Lower lobe of right lung (tissue), 2 donors: Measurements from ENCODE around the gene UBE2Q1. TPM values are rescaled to one million over a fixed set of nuclear protein-coding genes. Genes with fewer than 3 reads are reported as not detected.

Source experiments
- ATAC-seq, 2 donors: fragments of 200-7000 bp; cut with Tn5 transposase; one replicate each; pipeline ENCODE4 v1.9.1; 2020 to 2022; ENCODE audit warnings: mild to moderate bottlenecking in 2 of 2, moderate library complexity in 2 of 2
- DNase-seq: peaks from one replicate; pipeline ENCODE4 v3.0.0-alpha.2; 2020
- H3K27ac ChIP-seq: fragments of 200-600 bp; one replicate; pipeline ENCODE4 v1.8.0; 2022
- H3K27me3 ChIP-seq: fragments of 200-600 bp; one replicate; pipeline ENCODE4 v1.8.0; 2022; ENCODE audit warnings: low read depth
- H3K36me3 ChIP-seq: fragments of 200-600 bp; one replicate; pipeline ENCODE4 v1.8.0; 2022; ENCODE audit warnings: mild to moderate bottlenecking
- H3K4me1 ChIP-seq: fragments of 200-600 bp; one replicate; pipeline ENCODE4 v1.8.0; 2022
- H3K4me3 ChIP-seq: fragments of 200-600 bp; one replicate; pipeline ENCODE4 v1.8.0; 2022; ENCODE audit warnings: mild to moderate bottlenecking
- H3K9me3 ChIP-seq: fragments of 200-600 bp; one replicate; pipeline ENCODE4 v1.8.0; 2022
- intact Hi-C: fragments of 100-400 bp; cut with DNase I; formaldehyde crosslinking; loops from one replicate; pipeline ENCODE4 v1.11.0; 2022
- total RNA-seq: library from RNA; stranded (reverse); fragmentation: NEBNext Ultra II Directional; extraction: Animal tissue kit (Norgen Biotek cat#: 25700); gene quantifications from one replicate; pipeline ENCODE4 v1.2.1, GENCODE V29; 2021
- TF ChIP-seq, protein P1 (sequence below): fragments of 200-600 bp; IDR thresholded peaks from one replicate; pipeline ENCODE4 v1.8.0; 2022; ENCODE audit warnings: antibody characterized with exemption, mild to moderate bottlenecking
- donor health status: DM: no; HTN: yes; CAD: no; lungs with severe emphysema.

The UBE2Q1 gene
- total RNA-seq, 1 donor from 2014 or later: 79.5 TPM

DNA sequence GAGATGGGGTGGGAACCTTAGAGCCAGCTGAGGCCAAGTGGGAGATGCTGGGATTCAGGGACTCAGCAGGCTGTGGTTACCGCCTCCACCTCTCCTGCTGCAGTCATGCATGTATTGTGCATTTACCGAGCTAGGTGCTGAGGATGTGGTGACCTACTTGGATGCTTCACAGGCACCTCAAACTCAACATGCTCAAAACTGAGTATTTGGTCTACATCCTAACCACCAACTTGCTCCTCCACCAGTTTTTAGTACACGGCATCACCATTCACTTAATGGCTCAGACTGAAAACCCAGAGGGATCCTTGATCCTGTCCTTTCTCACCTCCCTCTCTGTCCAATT is 14.7 kb upstream of the UBE2Q1 start:
- H3K27ac ChIP-seq: no peak overlapping the region
- no peaks in the 10 kb centered on the region for H3K9me3 ChIP-seq
- DNase-seq: no peak
- no peak overlapping the region for H3K4me3 ChIP-seq
- H3K4me1 ChIP-seq: peaks cover 9% of the 10 kb centered on the region
- ATAC-seq: no peak
- peaks cover 4% of the 10 kb centered on the region for H3K36me3 ChIP-seq
- TF ChIP-seq, protein P1, sequence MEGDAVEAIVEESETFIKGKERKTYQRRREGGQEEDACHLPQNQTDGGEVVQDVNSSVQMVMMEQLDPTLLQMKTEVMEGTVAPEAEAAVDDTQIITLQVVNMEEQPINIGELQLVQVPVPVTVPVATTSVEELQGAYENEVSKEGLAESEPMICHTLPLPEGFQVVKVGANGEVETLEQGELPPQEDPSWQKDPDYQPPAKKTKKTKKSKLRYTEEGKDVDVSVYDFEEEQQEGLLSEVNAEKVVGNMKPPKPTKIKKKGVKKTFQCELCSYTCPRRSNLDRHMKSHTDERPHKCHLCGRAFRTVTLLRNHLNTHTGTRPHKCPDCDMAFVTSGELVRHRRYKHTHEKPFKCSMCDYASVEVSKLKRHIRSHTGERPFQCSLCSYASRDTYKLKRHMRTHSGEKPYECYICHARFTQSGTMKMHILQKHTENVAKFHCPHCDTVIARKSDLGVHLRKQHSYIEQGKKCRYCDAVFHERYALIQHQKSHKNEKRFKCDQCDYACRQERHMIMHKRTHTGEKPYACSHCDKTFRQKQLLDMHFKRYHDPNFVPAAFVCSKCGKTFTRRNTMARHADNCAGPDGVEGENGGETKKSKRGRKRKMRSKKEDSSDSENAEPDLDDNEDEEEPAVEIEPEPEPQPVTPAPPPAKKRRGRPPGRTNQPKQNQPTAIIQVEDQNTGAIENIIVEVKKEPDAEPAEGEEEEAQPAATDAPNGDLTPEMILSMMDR: no peak
- intact Hi-C loops: no loop called here
- H3K27me3 ChIP-seq: peaks cover 6% of the 10 kb centered on the region

DNA sequence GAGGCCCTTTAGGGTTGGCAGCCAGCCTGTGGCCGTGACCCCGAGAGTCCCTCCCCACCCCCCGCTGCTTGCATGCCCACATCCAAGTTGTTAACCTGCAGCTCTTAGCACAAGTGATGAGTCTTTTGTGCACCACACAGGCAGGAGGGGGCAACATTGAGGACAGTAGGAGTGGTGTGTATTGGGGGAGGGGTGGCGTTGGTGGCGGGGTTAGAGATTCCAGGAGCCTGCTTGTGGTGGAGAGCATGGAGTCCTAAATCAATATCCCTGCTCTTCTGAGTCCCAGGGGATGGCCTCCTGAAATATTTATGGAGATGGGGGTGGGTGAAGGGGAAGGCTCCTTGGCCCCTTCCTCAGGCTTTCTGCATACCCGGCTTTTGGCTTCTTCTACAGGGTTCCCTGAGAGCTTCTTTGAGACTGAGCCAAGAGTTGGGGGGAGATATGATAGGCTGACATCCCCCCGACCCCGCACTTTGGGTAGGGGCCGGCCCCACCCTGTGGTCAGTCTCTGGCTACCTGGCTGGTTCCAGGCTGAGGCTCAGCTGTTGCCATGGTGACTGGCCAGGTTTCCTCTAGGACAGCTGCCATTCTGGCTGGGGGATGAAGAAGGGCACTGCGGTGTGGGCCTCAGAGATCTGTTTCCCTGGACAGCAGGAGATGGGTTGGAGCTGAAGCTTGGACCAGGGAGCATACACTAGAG is 14.2 kb upstream of the UBE2Q1 start:
- TF ChIP-seq, protein P1: no peak
- Histone ChIP-seq H3K9me3 (no peaks in the 10 kb centered on the region), H3K4me3 (no peak overlapping the region), H3K36me3 (no peaks in the 10 kb centered on the region), H3K27me3 (peaks cover 12% of the 10 kb centered on the region), H3K4me1 (peaks cover 9% of the 10 kb centered on the region), H3K27ac (no peak overlapping the region)
- DNase-seq: no peak
- intact Hi-C loops: no loop called here
- ATAC-seq: no peak

DNA sequence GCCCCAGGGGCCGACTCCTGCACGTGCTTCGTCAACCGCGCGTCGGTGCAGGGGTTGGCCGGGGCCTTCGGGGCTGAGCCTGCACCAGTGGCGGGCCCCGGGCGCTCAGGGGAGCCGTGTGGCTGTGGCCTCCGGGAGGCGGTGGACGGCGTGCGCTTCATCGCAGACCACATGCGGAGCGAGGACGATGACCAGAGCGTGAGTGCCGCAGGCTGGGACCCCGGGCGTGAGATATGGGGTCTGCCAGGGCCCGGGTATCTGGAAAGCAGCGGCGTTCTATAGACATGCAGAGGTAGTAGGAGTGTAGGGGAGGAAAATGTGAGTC is 13.5 kb upstream of the UBE2Q1 start:
- Histone ChIP-seq H3K27me3 (peaks cover 19% of the 10 kb centered on the region), H3K4me3 (no peak overlapping the region), H3K36me3 (no peaks in the 10 kb centered on the region), H3K4me1 (peaks cover 10% of the 10 kb centered on the region), H3K9me3 (no peaks in the 10 kb centered on the region), H3K27ac (no peak overlapping the region)
- intact Hi-C loops: no loop called here
- TF ChIP-seq, protein P1: no peak
- DNase-seq: no peak
- no peak for ATAC-seq

DNA sequence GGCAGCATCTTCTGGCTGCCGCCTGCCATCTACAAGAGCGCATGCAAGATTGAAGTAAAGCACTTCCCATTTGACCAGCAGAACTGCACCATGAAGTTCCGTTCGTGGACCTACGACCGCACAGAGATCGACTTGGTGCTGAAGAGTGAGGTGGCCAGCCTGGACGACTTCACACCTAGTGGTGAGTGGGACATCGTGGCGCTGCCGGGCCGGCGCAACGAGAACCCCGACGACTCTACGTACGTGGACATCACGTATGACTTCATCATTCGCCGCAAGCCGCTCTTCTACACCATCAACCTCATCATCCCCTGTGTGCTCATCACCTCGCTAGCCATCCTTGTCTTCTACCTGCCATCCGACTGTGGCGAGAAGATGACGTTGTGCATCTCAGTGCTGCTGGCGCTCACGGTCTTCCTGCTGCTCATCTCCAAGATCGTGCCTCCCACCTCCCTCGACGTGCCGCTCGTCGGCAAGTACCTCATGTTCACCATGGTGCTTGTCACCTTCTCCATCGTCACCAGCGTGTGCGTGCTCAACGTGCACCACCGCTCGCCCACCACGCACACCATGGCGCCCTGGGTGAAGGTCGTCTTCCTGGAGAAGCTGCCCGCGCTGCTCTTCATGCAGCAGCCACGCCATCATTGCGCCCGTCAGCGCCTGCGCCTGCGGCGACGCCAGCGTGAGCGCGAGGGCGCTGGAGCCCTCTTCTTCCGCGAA is 12.9 kb upstream of the UBE2Q1 start:
- H3K4me1 ChIP-seq: peaks cover 10% of the 10 kb centered on the region
- DNase-seq: no peak
- intact Hi-C loops: no loop called here
- no peak for ATAC-seq
- TF ChIP-seq, protein P1: no peak
- H3K27me3 ChIP-seq: peaks cover 21% of the 10 kb centered on the region
- no peaks in the 10 kb centered on the region for H3K9me3 ChIP-seq
- no peaks in the 10 kb centered on the region for H3K36me3 ChIP-seq
- H3K27ac ChIP-seq: no peak overlapping the region
- H3K4me3 ChIP-seq: no peak overlapping the region

DNA sequence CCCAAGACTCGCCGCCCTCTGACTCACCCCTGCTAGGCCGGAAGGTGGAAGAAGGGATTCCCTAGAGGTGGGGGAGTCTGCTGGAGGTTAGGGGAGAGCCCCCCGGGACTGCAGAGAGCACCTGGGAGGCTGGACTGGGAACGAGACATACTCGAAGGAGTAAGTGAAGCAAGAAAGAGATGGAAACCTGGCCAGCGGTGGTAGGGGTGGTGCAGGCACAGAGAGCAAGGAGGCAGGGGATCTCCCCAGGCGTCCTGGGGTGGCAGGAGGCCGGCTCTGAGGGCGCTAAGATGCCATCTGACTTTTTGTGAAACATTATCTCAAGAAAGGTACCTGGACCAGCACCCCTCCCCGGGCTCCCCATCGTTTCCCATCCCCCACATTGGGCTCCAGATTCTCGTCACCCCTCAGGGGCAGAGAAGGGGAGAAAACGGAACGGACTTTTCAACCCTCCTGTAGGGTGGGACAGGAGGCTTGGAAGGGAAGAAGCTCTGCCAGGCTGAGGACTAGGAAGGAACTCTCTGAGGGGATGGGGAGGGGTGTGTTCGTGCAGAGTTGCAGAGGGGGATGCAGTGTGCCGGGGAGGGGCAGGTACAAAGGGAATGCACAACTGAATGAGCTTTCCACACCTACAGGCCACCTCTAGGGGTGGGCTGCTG is 9.8 kb upstream of the UBE2Q1 start:
- peak overlapping the region; percentile 28 for H3K4me3 ChIP-seq
- TF ChIP-seq, protein P1: no peak
- no peaks in the 10 kb centered on the region for H3K9me3 ChIP-seq
- DNase-seq (no peak), ATAC-seq (no peak)
- peaks cover 10% of the 10 kb centered on the region for H3K4me1 ChIP-seq
- H3K27me3 ChIP-seq: peaks cover 25% of the 10 kb centered on the region
- H3K36me3 ChIP-seq: no peaks in the 10 kb centered on the region
- no peak overlapping the region for H3K27ac ChIP-seq
- intact Hi-C loops: no loop called here
